Breast epithelium (tissue), 3 donors: ENCODE results near the gene PTBP3.

Experiments
- CTCF ChIP-seq, 3 donors: fragments of 450-650 bp; IDR thresholded peaks; one replicate each; pipeline ENCODE4 v1.5.1; 2016 to 2017; ENCODE audit warnings: antibody characterized with exemption in 3 of 3, mild to moderate bottlenecking in 3 of 3, moderate library complexity in 3 of 3
- POLR2A ChIP-seq: fragments of 450-650 bp; IDR thresholded peaks from one replicate; pipeline ENCODE4 v1.6.1; 2016; ENCODE audit warnings: antibody characterized with exemption, mild to moderate bottlenecking, moderate library complexity

- TF ChIP-seq CTCF (IDR thresholded peaks at IDR 0.05) = no peak
- no peak for TF ChIP-seq POLR2A
These were observed 165.2 kb downstream of the PTBP3 start for GRCh38 chr9:112168197-112168596.
